ENCODE results near the gene THSD7A.

GRCh38 chr7:11328309-11328708 lies 503.7 kb downstream of the THSD7A start:
- TF ChIP-seq MAX (IDR thresholded peaks at IDR 0.05) = no peak
- no peak for TF ChIP-seq CTCF (IDR thresholded peaks at IDR 0.05; ENCODE audit: control extremely low read depth in 1 of 3, insufficient read depth in 1 of 3, low read depth in 1 of 3, low read length in 3 of 3)
- TF ChIP-seq EP300 (IDR thresholded peaks at IDR 0.05; ENCODE audit: borderline replicate concordance in 1 of 2, low read depth in 2 of 2, low read length in 2 of 2) = no peak
- no peak for TF ChIP-seq SRF (IDR thresholded peaks at IDR 0.05; ENCODE audit: low read depth, low read length)
- TF ChIP-seq SP2 (IDR thresholded peaks at IDR 0.05; ENCODE audit: low read length) = no peak
- TF ChIP-seq GABPA (IDR thresholded peaks at IDR 0.05; ENCODE audit: borderline replicate concordance, insufficient read depth, low read length) = no peak
- peak; percentile 86 to 90 for TF ChIP-seq SIN3A (conservative IDR thresholded peaks at IDR 0.05 in 1 of 2, IDR thresholded peaks at IDR 0.05 in 1 of 2; ENCODE audit: low read depth in 1 of 2, low read length in 2 of 2)
- TF ChIP-seq EZH2 (IDR thresholded peaks at IDR 0.05; ENCODE audit: low read depth, low read length, severe bottlenecking) = no peak
- TF ChIP-seq POLR2AphosphoS5 (IDR thresholded peaks at IDR 0.05; ENCODE audit: low read depth, low read length) = no peak

Measured in H1 (cell line).